DND-41 (cell line): Measurements from ENCODE around the gene ESRRB.

Experiments used
- ATAC-seq: fragments of 200-7000 bp; cut with Tn5 transposase; 3 replicates; pipeline ENCODE4 v1.9.1; 2021; ENCODE audit warnings: low read depth; ENCODE audit not compliant: insufficient read depth
- DNase-seq: peaks from one replicate; pipeline ENCODE4 v3.0.0-alpha.2; 2020
- H2AFZ ChIP-seq: 2 replicates; pipeline ENCODE4 v1.6.0; 2012; ENCODE audit warnings: low read depth, low read length
- H3K27ac ChIP-seq: 2 replicates; pipeline ENCODE4 v1.5.1; 2012; ENCODE audit warnings: low read length, inconsistent platforms
- H3K27me3 ChIP-seq: fragments of 200-600 bp; sonication (generic); 2 replicates; pipeline ENCODE4 v1.6.0; 2012; ENCODE audit warnings: low read length, mild to moderate bottlenecking, inconsistent platforms; ENCODE audit not compliant: insufficient read depth, poor library complexity
- H3K36me3 ChIP-seq: 2 replicates; pipeline ENCODE4 v1.5.1; 2012; ENCODE audit warnings: low read length, inconsistent platforms; ENCODE audit not compliant: insufficient read depth
- H3K4me1 ChIP-seq: 2 replicates; pipeline ENCODE4 v1.5.1; 2012; ENCODE audit warnings: mild to moderate bottlenecking, low read length; ENCODE audit not compliant: insufficient read depth
- H3K4me2 ChIP-seq: 2 replicates; pipeline ENCODE4 v1.6.0; 2012; ENCODE audit warnings: mild to moderate bottlenecking, moderate library complexity, low read length, inconsistent platforms; ENCODE audit not compliant: insufficient read depth
- H3K4me3 ChIP-seq, 2 experiments: fragments of 200-600 bp in 1 of 2; shearing (Covaris generic) in 1 of 2; 2 replicates each; pipeline ENCODE4 v1.5.1; 2012 to 2016; ENCODE audit warnings: inconsistent platforms in 2 of 2, low read length in 2 of 2, mild to moderate bottlenecking in 2 of 2, low read depth in 1 of 2, moderate library complexity in 1 of 2
- H3K79me2 ChIP-seq: 2 replicates; pipeline ENCODE4 v1.6.0; 2012; ENCODE audit warnings: low read length, inconsistent platforms; ENCODE audit not compliant: insufficient read depth
- H3K9ac ChIP-seq: 2 replicates; pipeline ENCODE4 v1.6.0; 2012; ENCODE audit warnings: low read depth, mild to moderate bottlenecking, inconsistent platforms, low read length, moderate library complexity
- H3K9me3 ChIP-seq: 2 replicates; pipeline ENCODE4 v1.5.1; 2012; ENCODE audit warnings: low read length, moderate library complexity, mild to moderate bottlenecking, inconsistent platforms; ENCODE audit not compliant: insufficient read depth, severe bottlenecking
- H4K20me1 ChIP-seq: 2 replicates; pipeline ENCODE4 v1.6.0; 2012; ENCODE audit warnings: low read length; ENCODE audit not compliant: insufficient read depth
- EZH2 ChIP-seq: IDR thresholded peaks from 3 replicates; pipeline ENCODE4 v1.6.1; 2012; ENCODE audit warnings: borderline replicate concordance, low read depth, mild to moderate bottlenecking, moderate library complexity, low read length, inconsistent platforms; ENCODE audit not compliant: severe bottlenecking
- TF ChIP-seq, protein P1 (sequence below): IDR thresholded peaks from 2 replicates; pipeline ENCODE4 v1.5.1; 2012; ENCODE audit warnings: borderline replicate concordance, low read length, moderate library complexity, mild to moderate bottlenecking; ENCODE audit not compliant: poor library complexity, severe bottlenecking; ENCODE audit errors: extremely low read depth

ESRRB gene

DNA sequence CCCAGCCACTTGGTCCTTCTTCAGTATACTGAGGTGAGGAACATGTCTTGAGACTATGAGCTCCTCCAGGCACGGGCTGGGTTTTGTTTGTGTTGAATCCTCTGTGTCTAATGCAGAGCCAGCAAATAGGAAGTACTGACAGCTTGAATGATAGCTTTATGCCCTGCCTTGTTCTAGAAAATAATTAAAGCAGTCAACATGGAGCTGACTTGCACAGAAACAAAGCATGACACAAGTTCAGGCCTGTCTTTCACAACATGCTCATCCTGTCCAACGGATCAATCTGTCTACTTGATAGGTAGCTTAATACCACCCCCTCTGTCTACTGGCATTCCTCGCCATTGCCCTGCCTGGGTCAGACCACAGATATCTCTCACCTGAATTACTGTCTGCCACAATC lies 140.9 kb downstream of the ESRRB start:
- no peak for ATAC-seq
- no peak overlapping the region for H3K27ac ChIP-seq

DNA sequence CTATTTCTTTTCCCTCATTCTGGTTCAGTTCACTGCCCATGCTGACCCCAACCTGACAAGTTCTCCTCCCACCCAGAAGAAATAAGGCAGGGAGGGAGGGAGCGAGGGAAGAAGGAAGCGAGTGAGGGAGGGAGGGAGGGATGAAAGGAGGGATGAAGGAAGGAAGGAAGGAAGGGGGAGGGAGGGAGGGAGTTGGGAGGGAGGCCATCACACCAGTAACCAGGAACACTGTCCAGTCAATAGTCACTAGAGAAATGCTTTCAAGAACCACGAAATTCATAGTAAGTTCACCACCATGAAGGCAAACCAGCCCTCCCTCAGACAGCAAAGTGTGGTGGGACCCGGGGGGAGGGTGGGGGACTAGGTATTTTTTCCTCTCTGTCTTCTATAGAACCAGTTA lies 142.4 kb downstream of the ESRRB start:
- ATAC-seq (no peak), DNase-seq (no peak)
- Histone ChIP-seq H3K9ac (no peak overlapping the region), H3K4me2 (no peak overlapping the region), H3K36me3 (no peaks in the 10 kb centered on the region), H3K79me2 (no peaks in the 10 kb centered on the region), H3K4me1 (no peaks in the 10 kb centered on the region), H4K20me1 (no peaks in the 10 kb centered on the region), H2AFZ (no peak overlapping the region), H3K27ac (no peak overlapping the region), H3K27me3 (no peaks in the 10 kb centered on the region), H3K4me3 (no peak overlapping the region), H3K9me3 (no peaks in the 10 kb centered on the region)
- TF ChIP-seq, protein P1, sequence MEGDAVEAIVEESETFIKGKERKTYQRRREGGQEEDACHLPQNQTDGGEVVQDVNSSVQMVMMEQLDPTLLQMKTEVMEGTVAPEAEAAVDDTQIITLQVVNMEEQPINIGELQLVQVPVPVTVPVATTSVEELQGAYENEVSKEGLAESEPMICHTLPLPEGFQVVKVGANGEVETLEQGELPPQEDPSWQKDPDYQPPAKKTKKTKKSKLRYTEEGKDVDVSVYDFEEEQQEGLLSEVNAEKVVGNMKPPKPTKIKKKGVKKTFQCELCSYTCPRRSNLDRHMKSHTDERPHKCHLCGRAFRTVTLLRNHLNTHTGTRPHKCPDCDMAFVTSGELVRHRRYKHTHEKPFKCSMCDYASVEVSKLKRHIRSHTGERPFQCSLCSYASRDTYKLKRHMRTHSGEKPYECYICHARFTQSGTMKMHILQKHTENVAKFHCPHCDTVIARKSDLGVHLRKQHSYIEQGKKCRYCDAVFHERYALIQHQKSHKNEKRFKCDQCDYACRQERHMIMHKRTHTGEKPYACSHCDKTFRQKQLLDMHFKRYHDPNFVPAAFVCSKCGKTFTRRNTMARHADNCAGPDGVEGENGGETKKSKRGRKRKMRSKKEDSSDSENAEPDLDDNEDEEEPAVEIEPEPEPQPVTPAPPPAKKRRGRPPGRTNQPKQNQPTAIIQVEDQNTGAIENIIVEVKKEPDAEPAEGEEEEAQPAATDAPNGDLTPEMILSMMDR = no peak
- TF ChIP-seq EZH2 = no peak

More for the DNA sequence above, 140.9 kb downstream of the ESRRB start:
- Histone ChIP-seq H3K36me3 (no peaks in the 10 kb centered on the region), H3K79me2 (no peaks in the 10 kb centered on the region), H3K4me3 (no peak overlapping the region), H4K20me1 (no peaks in the 10 kb centered on the region), H3K4me1 (no peaks in the 10 kb centered on the region), H3K4me2 (no peak overlapping the region), H3K9me3 (no peaks in the 10 kb centered on the region), H2AFZ (no peak overlapping the region), H3K27me3 (peaks cover 8% of the 10 kb centered on the region), H3K9ac (no peak overlapping the region)
- no peak for DNase-seq
- TF ChIP-seq EZH2 = no peak

DNA sequence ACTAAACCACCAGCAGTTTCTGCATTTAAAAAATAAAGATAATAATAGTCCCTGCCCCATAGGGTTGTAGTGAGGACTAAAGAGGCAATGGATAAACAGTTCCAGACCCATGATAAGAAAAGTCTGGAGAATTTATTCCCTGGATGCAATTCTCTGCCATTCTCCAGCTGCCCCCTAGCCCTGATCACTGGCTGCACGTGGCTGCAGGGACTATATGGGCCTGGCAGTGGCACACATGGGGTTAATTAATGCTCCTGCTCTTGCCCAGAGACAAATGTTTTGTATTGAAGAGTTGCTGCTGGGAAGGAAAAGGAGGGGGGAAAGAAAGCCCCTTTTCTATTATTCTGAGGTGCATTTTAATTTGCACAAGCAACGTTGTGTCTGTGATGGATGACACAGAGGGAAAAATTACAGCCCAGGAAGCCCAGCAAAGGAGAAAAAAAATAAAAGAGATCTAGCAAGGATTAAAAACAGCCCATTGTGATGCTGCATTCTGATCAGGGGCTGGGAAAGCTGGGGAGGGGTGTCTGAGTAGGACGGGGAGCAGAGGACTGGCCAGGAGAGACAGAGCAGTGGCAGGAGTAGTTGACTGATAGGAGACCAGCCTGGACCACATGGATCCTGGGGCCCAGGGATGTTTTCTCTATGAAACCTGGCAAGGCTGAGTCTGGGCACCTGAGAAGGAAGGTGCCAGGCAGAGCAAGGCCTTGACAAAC lies 149.3 kb downstream of the ESRRB start:
- Histone ChIP-seq H4K20me1 (no peaks in the 10 kb centered on the region), H3K27ac (no peak overlapping the region), H3K4me2 (no peak overlapping the region), H3K27me3 (no peaks in the 10 kb centered on the region), H3K79me2 (no peaks in the 10 kb centered on the region), H2AFZ (no peak overlapping the region), H3K4me3 (no peak overlapping the region), H3K9me3 (no peaks in the 10 kb centered on the region), H3K36me3 (no peaks in the 10 kb centered on the region), H3K4me1 (no peaks in the 10 kb centered on the region), H3K9ac (no peak overlapping the region)
- DNase-seq (no peak), ATAC-seq (no peak)
- TF ChIP-seq, protein P1 = no peak
- no peak for TF ChIP-seq EZH2

DNA sequence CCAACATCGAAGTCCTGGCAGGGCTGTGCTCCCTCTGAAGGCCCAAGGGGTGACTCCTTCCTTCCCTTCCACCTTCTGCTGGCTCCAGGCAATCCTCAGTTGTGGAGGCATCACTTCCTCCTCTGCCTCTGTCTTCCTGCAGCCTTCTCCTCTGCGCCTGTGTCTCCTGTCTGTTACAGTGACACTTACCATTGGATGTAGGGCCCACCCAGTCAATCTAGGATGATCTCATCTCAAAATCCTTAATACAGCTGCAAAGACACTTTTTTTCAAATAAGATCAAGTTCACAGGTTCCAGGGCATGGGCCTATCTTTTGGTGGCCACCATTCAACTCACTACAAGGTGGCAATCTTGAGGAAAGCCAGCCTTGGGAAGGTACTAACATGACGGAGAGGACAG lies 155.1 kb downstream of the ESRRB start:
- Histone ChIP-seq H3K4me1 (no peaks in the 10 kb centered on the region), H3K79me2 (no peaks in the 10 kb centered on the region), H3K36me3 (no peaks in the 10 kb centered on the region), H3K9me3 (no peaks in the 10 kb centered on the region), H3K9ac (no peak overlapping the region), H4K20me1 (no peaks in the 10 kb centered on the region), H3K27me3 (no peaks in the 10 kb centered on the region), H3K27ac (no peak overlapping the region), H2AFZ (no peak overlapping the region), H3K4me3 (no peak overlapping the region), H3K4me2 (no peak overlapping the region)
- no peak for ATAC-seq
- TF ChIP-seq EZH2 = no peak
- TF ChIP-seq, protein P1 = no peak
- DNase-seq = no peak
